ENCODE measurements around the gene MPZL1. TPM values are rescaled to one million over a fixed set of nuclear protein-coding genes. Genes with fewer than 3 reads are reported as not detected.

MPZL1 gene
- total RNA-seq, 3 donors from 2014 or later: 95.6 to 117 (median 103) TPM

- Histone ChIP-seq H3K4me3 (no peak overlapping the region), H3K4me1 (ENCODE audit: low read depth) (peaks cover 7% of the 10 kb centered on the region), H3K36me3 (ENCODE audit: low read depth) (no peaks in the 10 kb centered on the region), H3K9me3 (no peaks in the 10 kb centered on the region)
- DNase-seq: no peak
- TF ChIP-seq, protein P1, sequence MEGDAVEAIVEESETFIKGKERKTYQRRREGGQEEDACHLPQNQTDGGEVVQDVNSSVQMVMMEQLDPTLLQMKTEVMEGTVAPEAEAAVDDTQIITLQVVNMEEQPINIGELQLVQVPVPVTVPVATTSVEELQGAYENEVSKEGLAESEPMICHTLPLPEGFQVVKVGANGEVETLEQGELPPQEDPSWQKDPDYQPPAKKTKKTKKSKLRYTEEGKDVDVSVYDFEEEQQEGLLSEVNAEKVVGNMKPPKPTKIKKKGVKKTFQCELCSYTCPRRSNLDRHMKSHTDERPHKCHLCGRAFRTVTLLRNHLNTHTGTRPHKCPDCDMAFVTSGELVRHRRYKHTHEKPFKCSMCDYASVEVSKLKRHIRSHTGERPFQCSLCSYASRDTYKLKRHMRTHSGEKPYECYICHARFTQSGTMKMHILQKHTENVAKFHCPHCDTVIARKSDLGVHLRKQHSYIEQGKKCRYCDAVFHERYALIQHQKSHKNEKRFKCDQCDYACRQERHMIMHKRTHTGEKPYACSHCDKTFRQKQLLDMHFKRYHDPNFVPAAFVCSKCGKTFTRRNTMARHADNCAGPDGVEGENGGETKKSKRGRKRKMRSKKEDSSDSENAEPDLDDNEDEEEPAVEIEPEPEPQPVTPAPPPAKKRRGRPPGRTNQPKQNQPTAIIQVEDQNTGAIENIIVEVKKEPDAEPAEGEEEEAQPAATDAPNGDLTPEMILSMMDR (IDR thresholded peaks at IDR 0.05): no peak
- no peak for ATAC-seq
- intact Hi-C loops (cut with DNase I, micrococcal nuclease): no loop called here
Observed at GRCh38 chr1:167681024-167681423, 40.8 kb upstream of the MPZL1 start.

- Histone ChIP-seq H3K4me3 (no peak overlapping the region), H3K36me3 (ENCODE audit: low read depth) (no peaks in the 10 kb centered on the region), H3K4me1 (ENCODE audit: low read depth) (peaks cover 7% of the 10 kb centered on the region), H3K9me3 (no peaks in the 10 kb centered on the region)
- DNase-seq: no peak
- TF ChIP-seq, protein P1 (IDR thresholded peaks at IDR 0.05): no peak
- ATAC-seq: no peak
- intact Hi-C loops (cut with DNase I, micrococcal nuclease): no loop called here
Observed at GRCh38 chr1:167681451-167682098, 40.2 kb upstream of the MPZL1 start.

DNA sequence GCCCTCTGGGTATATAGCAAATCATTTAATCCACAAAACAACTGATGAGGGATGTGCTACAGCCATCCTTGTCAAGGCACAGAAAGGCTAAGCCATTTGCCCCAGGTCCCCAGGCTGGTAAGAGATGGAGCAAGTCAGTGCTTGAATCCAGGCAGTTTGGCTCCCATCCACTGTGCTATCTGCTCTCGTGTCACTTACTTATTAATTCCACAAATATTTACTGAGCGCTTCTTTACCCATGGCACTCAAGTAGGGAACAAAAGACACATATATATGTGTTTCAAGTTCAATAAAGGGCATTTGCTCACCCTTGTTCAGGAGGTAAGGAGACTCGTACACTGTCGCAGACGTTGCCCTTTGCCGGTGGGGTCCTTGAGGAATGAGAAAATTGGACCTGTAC lies 38.6 kb upstream of the MPZL1 start:
- no peaks in the 10 kb centered on the region for H3K36me3 ChIP-seq (ENCODE audit: low read depth)
- ATAC-seq (no peak), DNase-seq (no peak)
- TF ChIP-seq, protein P1 (IDR thresholded peaks at IDR 0.05): no peak
- intact Hi-C loops (cut with DNase I, micrococcal nuclease): no loop called here
- no peak overlapping the region for H3K4me3 ChIP-seq
- H3K9me3 ChIP-seq: no peaks in the 10 kb centered on the region
- peaks cover 10% of the 10 kb centered on the region for H3K4me1 ChIP-seq (ENCODE audit: low read depth)

DNA sequence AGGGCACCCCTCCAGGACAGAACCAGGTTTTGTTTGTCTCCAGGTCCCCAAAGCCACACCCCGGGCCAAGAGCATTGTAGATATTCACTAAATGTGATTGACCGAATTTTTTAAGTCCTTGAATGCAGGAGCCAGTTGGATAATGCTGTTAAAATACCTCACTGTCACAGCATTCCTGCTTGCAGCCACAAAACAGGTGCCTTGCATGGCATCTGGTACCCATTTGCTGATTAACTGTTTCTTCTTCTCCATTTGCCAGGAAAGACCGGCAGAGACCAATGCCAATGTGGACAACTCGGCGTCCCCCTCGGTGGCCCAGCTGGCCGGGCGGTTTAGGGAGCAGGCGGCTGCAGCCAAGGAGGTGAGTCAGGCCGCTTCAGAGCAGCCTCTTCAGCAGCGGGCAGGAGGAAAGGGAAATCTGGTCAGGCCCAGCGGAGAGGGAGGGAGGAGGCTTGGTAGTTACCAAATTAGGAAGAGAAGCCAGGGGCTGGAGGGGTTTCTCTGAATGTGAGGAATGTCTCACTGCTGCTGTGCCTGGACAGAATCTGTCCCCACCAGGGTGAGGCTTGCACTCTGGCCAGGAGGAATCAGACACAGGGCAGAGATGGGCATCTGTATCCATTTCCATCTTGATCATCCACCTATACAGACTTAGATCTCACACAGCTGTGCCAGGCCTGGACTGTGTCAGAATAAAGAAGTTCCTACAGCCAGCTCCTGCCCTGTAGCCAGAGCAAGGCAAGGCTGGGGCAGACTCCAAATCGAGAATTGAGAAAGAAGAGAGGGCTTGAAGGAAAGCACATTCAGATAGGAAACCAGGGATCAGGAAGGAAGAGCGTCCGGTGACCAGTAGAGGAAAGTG lies 37.9 kb upstream of the MPZL1 start:
- TF ChIP-seq, protein P1 (IDR thresholded peaks at IDR 0.05): no peak
- Histone ChIP-seq H3K9me3 (no peaks in the 10 kb centered on the region), H3K36me3 (ENCODE audit: low read depth) (no peaks in the 10 kb centered on the region), H3K4me3 (no peak overlapping the region), H3K4me1 (ENCODE audit: low read depth) (peaks cover 10% of the 10 kb centered on the region)
- ATAC-seq (no peak), DNase-seq (no peak)
- intact Hi-C loops (cut with DNase I, micrococcal nuclease): no loop called here

DNA sequence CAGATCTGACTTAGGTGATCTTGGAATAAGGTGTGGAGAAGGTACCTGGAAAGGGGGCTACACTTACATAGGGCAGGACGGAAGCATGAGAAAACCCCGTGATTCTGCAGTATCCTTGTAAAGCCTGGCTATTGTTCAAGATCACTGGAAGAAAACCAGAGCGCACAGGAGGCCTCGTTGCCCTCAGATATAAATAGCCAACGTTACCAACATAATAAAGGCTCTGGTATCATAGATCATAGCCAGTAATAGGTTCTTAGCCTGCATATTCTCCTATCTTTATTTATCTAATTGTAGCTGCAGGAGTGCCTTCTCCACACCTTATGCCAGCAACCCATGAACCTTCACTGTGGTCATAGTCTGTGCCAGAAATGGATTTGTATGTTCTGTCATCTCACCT lies 35.9 kb upstream of the MPZL1 start:
- ATAC-seq: no peak
- intact Hi-C loops (cut with DNase I, micrococcal nuclease): loop anchor here in 1 of 2 donors (5.0 kb wide), 1 partner anchor 84 kb away; no protein-coding TSS in a partner anchor
- DNase-seq: no peak

More for the DNA sequence above, 35.9 kb upstream of the MPZL1 start:
- Histone ChIP-seq H3K4me3 (no peak overlapping the region), H3K9me3 (no peaks in the 10 kb centered on the region), H3K4me1 (ENCODE audit: low read depth) (peaks cover 10% of the 10 kb centered on the region), H3K36me3 (ENCODE audit: low read depth) (no peaks in the 10 kb centered on the region)
- TF ChIP-seq, protein P1 (IDR thresholded peaks at IDR 0.05): no peak

Data from mucosa of descending colon (tissue), 3 donors.